Kidney tubule cell (primary cell): ENCODE data around the gene YJU2.
"Not testable (repeated sequence)": the region's sequence is repeated elsewhere in the genome, so short reads cannot be mapped to it uniquely, and the experiment has no call there.

Source experiments
- DNase-seq: peaks from one replicate; pipeline ENCODE4 v3.0.0-alpha.2; 2018; ENCODE audit warnings: low spot score

The YJU2 gene

GRCh38 chr19:4246767-4247593, at the start of gene YJU2:
Gene YJU2, plus strand, starts transcription at chr19:4247080. Its CDS starts 67 bp downstream, at chr19:4247147.
- DNase-seq = peak; percentile 99

DNA sequence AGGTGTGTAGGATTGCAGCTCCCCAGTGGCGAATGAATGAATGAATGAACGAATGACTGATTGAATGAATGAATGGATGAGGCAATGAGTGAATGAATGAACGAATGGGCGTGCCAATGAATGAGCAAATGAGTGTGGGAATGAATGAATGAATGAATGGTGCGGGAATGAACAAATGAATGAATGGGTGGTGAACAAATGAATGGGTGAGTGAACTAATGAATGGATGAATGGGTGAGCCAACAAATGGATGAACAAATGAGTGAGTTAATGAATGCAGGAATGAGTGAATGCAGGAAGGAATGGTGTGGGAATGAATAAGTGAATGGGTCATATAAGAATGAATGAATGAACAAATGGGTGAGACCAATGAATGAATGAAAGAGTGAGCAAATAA, 49.7 kb upstream of the YJU2 start:
- DNase-seq = no peak

DNA sequence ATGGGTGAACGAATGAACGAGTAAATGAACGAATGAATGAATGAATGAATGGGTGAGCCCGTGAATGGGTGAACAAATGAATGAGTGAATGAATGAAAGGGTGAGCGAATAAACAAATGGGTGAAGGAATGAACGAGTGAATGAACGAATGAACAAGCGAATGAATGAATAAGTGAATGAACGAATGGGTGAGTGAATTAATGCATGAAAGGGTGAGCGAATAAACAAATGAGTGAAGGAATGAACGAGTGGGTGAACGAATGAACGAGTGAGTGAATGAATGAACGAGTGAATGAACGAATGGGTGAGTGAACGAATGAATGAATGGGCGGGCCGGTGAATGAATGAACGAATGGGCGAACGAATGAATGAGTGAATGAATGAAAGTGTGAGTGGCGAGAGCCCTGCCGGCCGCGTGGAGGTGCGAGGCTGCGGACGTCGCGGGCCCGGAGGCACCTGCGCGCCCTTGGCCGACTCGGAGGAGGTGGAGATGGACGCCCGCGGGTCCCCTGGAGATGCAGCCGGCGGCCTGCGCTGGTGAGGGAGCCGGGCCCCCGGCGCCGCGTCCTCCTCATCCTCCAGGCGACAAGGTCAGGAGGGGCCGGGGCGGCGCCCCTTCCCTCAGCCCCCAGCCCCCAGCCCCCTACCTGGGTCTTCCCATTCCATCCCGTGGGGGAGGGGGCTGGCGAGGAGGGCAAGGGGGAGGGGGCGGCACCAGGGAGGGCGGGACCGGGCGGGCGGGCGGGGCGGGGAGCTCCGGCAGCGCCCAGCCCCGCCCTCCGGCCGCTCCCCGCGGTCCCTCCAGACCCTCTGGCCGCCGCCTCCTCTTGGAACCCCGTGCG, 49.0 kb upstream of the YJU2 start:
- no peak for DNase-seq

GRCh38 chr19:4198467-4199126, 48.3 kb upstream of the YJU2 start:
- no peak for DNase-seq

DNA sequence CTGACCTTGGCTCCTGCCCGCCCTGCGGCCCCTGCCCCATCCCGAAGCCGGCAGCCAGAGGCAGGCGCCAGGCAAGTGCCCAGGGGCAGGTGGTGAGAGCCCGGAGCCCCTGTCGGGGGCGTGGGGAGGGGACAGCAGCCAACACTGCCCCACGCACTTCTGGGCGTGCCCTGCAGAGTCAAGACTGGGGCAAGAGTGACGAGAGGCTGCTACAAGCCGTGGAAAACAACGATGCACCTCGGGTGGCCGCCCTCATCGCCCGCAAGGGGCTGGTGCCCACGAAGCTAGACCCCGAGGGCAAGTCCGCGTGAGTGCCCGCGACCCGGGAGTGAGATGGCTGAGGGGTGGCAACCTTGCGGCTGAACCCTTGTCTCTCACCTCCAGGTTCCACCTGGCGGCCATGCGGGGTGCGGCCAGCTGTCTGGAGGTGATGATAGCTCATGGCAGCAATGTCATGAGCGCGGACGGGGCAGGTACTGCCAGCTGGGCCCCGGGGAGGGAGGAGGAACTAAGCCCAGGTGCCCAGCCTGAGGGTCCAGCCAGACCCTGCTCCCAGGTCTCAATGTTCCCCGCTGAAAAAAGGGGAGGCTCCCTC, 47.1 kb upstream of the YJU2 start:
- no peak for DNase-seq

DNA sequence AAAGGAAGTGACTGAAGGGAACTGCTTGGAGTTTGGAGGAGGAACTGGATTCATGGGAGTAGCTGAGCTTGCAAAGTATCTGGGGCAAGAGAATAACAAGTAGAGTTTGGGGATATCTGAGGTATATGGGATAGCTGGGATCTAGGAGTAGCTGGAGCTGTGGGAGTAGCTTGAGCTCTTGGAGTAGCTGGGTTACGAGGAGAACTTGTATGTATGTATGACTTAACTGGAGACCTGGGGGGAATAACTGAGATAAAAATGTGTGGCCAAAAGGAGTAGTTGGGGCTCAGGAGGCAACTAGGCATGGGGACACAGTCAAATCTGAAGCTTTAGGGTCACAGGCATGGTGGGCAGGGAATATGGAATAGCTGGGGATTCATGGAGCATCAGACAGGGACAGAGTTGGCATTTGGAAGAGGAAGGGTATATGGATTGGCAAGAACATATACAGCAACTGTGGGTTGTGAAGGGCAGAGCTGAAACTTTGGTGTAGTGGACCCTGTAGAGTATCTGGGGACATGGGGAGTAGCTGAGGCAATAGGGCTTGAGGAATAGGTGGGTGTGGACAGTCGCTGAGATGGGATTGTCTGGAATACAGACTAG, 45.8 kb upstream of the YJU2 start:
- DNase-seq = no peak

GRCh38 chr19:4201798-4202197, 45.1 kb upstream of the YJU2 start:
- DNase-seq = no peak

DNA sequence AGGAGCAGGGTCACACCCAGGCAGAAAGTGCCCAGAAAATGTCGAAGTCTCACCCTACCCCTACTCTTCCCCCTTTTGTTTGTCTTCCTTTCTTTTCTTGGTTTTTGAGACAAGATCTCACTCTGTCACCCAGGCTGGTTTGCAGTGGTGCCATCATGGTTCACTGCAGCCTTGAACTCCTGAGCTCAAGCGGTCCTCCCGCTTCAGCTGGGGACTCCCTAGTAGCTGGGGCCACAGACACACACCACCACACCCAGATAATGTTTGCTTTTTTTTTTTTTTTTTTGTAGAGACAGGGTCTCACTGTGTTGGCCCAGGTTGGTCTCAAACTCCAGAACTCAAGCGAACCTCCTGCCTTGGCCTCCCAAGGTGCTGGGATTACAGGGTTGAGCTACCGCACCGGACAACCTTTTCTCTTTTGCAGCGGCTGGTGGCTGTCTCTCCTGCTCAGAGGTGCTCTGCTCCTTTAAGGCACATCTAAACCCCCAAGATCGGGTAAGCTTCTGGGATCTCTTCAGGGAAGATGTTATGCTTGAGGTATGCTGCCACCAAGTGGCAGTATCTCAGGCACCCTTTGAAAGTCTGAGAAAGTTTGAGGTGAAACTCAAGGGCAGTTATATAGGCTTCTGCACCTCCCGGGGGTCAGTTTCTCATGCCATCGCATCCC, 39.9 kb upstream of the YJU2 start:
- peak; percentile 16 for DNase-seq

- DNase-seq = peak; percentile 60
Observed at GRCh38 chr19:4208385-4209094, 38.3 kb upstream of the YJU2 start.

- DNase-seq = no peak
Observed at GRCh38 chr19:4210166-4210731, 36.6 kb upstream of the YJU2 start.

DNA sequence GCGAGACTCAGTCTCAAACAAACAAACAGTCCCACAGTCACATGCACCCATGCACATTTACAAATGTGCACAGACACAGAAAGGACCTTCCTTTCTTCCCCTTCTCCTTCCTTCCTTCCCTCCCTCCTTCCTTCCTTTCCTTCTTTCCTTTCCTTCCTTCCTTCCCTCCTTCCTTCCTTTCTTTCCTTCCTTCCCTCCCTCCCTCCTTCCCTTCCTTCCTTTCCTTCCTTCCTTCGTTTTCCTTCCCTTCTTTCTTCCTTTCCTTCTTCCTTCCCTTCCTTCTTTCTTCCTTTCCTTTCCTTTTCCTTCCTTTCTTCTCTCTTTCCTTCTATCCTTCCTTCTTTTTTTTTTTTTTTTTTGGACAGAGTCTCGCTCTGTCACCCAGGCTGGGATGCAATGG, 33.8 kb upstream of the YJU2 start:
- no peak for DNase-seq

DNA sequence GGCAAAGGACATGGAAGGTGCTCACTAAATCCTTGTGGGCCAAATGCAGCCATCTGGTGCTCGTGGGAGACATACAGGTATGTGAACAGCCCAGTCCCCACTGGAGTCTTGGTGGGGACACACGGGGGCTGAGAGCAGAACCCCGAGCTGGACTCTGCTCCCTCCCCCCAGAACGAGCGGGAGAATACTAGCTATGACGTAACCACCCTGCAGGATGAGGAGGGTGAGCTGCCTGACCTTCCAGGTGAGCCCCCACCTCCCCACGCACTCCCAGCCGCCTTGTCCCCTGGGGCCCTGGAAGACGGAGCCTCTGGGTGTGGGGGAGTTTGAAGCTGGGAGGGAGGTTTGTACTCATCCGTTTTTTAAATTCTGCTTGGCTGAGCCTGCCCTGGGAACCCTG, 31.1 kb upstream of the YJU2 start:
- no peak for DNase-seq

GRCh38 chr19:4216846-4217245, 30.0 kb upstream of the YJU2 start:
- no peak for DNase-seq

- DNase-seq = no peak
Observed at GRCh38 chr19:4217429-4218264, 29.2 kb upstream of the YJU2 start.

DNA sequence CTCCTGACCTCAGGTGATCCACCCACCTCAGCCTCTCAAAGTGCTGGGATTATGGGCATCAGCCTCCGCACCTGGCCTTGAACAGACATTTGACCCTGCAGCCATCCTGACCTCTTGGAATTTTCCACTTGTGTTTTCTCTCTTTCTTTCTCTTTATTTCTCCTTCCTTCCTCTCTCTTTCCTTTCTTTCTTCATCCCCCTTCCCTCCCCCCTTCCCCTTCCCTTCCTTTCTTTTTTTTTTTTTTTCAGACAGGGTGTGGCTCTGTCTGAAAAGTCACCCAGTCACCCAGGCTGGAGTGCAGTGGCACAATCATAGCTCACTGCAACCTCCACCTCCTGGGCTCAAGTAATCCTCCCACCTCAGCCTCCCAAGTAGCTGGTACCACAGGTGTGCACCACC, 28.4 kb upstream of the YJU2 start:
- not testable (repeated sequence) for DNase-seq

DNA sequence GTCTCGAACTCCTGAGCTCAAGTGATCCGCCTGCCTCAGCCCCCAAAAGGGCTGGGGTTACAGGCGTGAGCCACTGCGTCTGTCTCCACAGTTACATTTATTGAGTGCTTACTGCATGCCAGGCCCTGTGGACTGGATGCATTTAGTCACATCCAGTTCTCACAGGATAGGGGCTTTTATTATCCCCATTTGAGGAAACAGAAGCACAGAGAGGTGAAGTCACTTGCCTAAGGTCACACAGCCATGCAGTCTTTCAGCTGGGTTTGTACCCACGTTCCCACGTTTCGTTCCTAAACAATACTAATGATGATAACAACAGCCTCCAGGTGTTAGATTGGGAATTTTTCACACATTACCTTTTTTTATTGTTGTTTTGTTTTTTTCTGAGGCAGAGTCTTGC, 26.7 kb upstream of the YJU2 start:
- no peak for DNase-seq

DNA sequence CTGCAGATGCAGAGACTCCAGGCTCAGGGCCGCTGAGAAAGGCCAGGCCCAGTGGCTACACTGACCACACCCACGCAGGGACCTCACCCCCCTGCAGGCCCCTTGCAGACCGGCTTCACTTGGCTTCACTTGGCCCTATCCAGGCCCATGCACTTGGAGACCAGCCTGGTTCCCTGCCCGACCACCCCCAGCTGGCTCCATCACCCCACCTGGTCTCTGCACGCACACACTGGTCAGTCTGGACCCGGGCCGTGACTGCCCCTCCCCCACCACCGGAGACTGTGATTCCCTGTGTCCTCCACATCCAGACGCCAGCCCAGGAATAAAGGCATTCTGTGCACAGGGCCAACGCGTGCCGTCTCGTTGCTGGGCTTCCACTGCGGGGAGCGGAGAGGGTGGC, 22.4 kb upstream of the YJU2 start:
- DNase-seq = no peak

DNA sequence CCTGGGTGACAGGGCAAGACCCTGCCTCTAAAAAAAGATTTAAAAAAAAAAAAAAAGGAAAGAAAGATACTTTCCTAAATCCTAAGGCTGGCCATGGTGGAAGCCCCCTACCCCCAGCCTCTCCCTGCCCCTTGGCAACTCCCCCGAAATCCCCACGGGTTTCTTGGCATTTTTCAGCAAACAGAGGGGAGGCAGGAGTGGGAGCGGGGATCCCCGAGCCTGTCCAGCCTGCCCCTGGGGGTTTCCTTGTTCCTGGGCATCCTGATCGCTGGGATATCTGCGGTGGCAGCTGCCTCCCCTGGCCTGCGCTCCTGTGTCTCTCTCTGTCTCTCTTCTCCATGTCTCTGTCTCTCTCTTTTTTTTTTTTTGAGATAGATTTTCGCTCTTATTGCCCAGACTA, 21.0 kb upstream of the YJU2 start:
- DNase-seq = no peak

DNA sequence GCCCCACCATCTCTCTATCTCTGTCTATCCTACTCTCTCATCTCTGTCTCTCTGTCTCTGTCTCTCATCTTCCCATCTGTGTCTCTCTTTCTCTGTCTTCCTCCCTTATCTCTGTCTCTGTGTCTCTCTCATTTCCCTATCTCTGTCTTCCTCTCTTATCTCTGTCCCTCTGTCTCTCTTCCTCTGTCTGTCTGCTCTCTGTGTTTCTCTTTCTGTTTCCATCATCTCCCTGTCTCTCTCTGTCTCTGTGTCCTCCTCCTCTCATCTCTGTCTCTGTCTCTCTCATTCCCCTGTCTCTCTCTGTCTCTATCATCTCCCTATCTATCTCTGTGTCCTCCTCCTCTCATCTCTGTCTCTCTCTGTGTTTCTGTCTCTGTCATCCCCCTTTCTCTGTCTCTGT, 19.1 kb upstream of the YJU2 start:
- DNase-seq = no peak
